Spleen (tissue), 7 donors: ENCODE data around the gene SHF.

Experiments
- POLR2A ChIP-seq, 3 donors: fragments of 450-650 bp; IDR thresholded peaks; one replicate each; pipeline ENCODE4 v1.5.1; 2017; ENCODE audit warnings: antibody characterized with exemption in 3 of 3, mild to moderate bottlenecking in 1 of 3
- POLR2AphosphoS5 ChIP-seq, 3 donors: sonication (generic); formaldehyde crosslinking; IDR thresholded peaks; one replicate each; pipeline ENCODE4 v1.5.1; 2017; ENCODE audit warnings: antibody characterized with exemption in 3 of 3
- TF ChIP-seq, protein P1 (sequence below), 11 experiments: fragments of 200-600 bp in 7 of 11; fragments of 450-650 bp in 4 of 11; sonication (generic) in 4 of 11; IDR thresholded peaks in 8 of 11; conservative IDR thresholded peaks in 3 of 11; 1 replicate in 7 of 11; 2 replicates in 4 of 11; pipeline versions ENCODE4 v1.4.0 to v1.8.0; 2016 to 2021; ENCODE audit warnings: antibody characterized with exemption in 11 of 11, inconsistent platforms in 4 of 11, mild to moderate bottlenecking in 1 of 11
- donor health status: DM: no; HTN: no; CAD: no; lungs with moderate emphysema.
- donor health status: DM: no; HTN: no; CAD: no.
- donor health status: DM: no; HTN: no; CAD: no.

DNA sequence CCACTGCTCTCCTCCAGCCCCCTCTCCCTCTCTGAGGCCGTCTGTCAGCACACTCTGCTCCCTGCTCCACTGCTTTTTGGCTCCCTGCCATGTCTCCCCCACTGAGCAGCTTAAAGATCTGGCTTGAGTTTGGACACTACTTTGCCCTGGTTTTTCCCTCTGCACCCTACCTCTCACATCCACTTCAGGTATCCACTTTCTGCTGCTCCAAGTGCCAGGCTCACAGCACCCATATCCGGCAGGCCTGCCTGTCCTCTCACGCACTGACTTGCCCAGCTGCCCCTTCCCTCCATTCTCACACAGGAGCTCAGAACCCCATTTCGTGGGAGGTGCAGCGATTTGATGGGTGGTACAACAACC is 54.2 kb downstream of the SHF start:
- TF ChIP-seq, protein P1, sequence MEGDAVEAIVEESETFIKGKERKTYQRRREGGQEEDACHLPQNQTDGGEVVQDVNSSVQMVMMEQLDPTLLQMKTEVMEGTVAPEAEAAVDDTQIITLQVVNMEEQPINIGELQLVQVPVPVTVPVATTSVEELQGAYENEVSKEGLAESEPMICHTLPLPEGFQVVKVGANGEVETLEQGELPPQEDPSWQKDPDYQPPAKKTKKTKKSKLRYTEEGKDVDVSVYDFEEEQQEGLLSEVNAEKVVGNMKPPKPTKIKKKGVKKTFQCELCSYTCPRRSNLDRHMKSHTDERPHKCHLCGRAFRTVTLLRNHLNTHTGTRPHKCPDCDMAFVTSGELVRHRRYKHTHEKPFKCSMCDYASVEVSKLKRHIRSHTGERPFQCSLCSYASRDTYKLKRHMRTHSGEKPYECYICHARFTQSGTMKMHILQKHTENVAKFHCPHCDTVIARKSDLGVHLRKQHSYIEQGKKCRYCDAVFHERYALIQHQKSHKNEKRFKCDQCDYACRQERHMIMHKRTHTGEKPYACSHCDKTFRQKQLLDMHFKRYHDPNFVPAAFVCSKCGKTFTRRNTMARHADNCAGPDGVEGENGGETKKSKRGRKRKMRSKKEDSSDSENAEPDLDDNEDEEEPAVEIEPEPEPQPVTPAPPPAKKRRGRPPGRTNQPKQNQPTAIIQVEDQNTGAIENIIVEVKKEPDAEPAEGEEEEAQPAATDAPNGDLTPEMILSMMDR (IDR thresholded peaks at IDR 0.05 in 8 of 11, conservative IDR thresholded peaks at IDR 0.05 in 3 of 11) = no peak
- TF ChIP-seq POLR2AphosphoS5 (IDR thresholded peaks at IDR 0.05) (no peak), POLR2A (IDR thresholded peaks at IDR 0.05) (no peak)
